GM12878 (cell line): ENCODE measurements around the gene MFAP4.

Experiments used
- BCLAF1 ChIP-seq: fragments of 450-650 bp; IDR thresholded peaks from 2 replicates; pipeline ENCODE4 v1.6.1; 2017; ENCODE audit warnings: antibody characterized with exemption, mild to moderate bottlenecking, moderate library complexity
- CTCF ChIP-seq, 3 experiments: IDR thresholded peaks in 2 of 3; conservative IDR thresholded peaks in 1 of 3; 2 replicates each; pipeline ENCODE4 v1.5.1; 2011; ENCODE audit warnings: low read depth in 3 of 3, low read length in 3 of 3, mild to moderate bottlenecking in 3 of 3, control low read depth in 2 of 3, moderate library complexity in 2 of 3, inconsistent platforms in 1 of 3, mixed read lengths in 1 of 3; ENCODE audit not compliant: control insufficient read depth in 2 of 3, insufficient read depth in 1 of 3; ENCODE audit errors: extremely low read depth in 1 of 3
- EP300 ChIP-seq, 2 experiments: fragments of 150-350 bp in 1 of 2; IDR thresholded peaks; 2 replicates each; pipeline ENCODE4 v1.6.1; 2011 to 2012; ENCODE audit warnings: low read depth in 2 of 2, low read length in 2 of 2, borderline replicate concordance in 1 of 2, improper control_type of control experiment in 1 of 2, inconsistent platforms in 1 of 2; ENCODE audit not compliant: control insufficient read depth in 1 of 2
- HCFC1 ChIP-seq: fragments of 150-350 bp; IDR thresholded peaks from 2 replicates; pipeline ENCODE4 v1.6.1; 2014; ENCODE audit warnings: low read length
- IRF4 ChIP-seq: IDR thresholded peaks from 2 replicates; pipeline ENCODE4 v1.6.1; 2011; ENCODE audit warnings: low read depth, low read length
- JUND ChIP-seq: IDR thresholded peaks from 2 replicates; pipeline ENCODE4 v1.6.1; 2012; ENCODE audit warnings: low read depth, mild to moderate bottlenecking, low read length, improper control_type of control experiment, moderate library complexity
- KAT2A ChIP-seq: conservative IDR thresholded peaks from 2 replicates; pipeline ENCODE4 v1.6.1; 2011; ENCODE audit warnings: low read depth, low read length; ENCODE audit not compliant: control insufficient read depth
- KDM1A ChIP-seq: fragments of 200-600 bp; sonication (generic); IDR thresholded peaks from 2 replicates; pipeline ENCODE4 v1.6.1; 2016; ENCODE audit warnings: borderline replicate concordance
- MXI1 ChIP-seq: fragments of 150-350 bp; IDR thresholded peaks from 2 replicates; pipeline ENCODE4 v1.6.1; 2011; ENCODE audit warnings: low read depth, mild to moderate bottlenecking, inconsistent platforms, low read length, improper control_type of control experiment
- NBN ChIP-seq: fragments of 450-650 bp; IDR thresholded peaks from 2 replicates; pipeline ENCODE4 v1.6.1; 2016
- POLR2A ChIP-seq: IDR thresholded peaks from 2 replicates; pipeline ENCODE4 v1.6.1; 2011; ENCODE audit warnings: low read depth, mild to moderate bottlenecking, low read length
- TCF12 ChIP-seq: IDR thresholded peaks from 2 replicates; pipeline ENCODE4 v1.6.1; 2011; ENCODE audit warnings: low read depth, mild to moderate bottlenecking, low read length
- USF2 ChIP-seq: IDR thresholded peaks from 2 replicates; pipeline ENCODE4 v1.6.1; 2011; ENCODE audit warnings: low read depth, low read length, improper control_type of control experiment, borderline replicate concordance
- ZNF622 ChIP-seq: fragments of 450-650 bp; IDR thresholded peaks from 2 replicates; pipeline ENCODE4 v1.6.1; 2017; ENCODE audit warnings: mild to moderate bottlenecking, inconsistent platforms

DNA sequence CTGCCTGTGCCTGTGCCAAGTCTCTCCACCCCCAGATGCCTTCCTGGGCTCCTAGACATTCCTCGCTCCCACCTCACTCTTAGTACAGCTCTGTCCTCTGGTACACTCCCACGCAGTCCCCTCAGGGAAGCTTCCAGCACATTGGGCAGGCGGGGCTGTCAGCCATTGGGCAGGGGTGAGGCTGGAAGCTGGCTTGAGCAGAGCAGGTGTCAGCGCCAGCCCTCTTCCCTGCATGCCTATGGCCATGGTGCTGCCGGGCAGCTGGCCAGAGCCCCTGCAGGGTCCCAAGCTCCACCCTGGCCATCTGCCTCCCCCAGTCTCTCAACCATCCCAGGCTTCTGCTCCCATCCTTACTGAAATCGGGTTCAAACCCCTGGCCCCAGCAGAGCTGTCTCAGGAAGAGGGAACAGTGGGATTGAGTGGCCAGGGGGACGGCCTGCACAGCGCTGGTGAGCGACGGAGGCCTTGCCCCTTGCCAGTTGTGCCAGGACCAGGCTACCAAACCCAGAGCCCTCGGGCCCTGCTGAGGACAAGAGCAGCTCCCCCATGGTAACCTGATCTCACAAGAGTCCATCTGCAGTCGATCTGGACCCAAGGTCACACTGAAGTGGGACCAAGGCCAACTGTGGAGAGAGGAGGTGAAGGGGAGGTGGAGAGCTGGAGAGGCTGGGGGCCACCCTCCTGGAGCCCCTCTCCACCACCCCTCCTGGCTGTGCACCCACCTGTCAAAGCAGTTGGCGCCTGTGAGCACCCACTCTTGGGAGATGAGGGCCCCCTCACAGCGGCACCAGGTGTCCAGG lies 22.1 kb downstream of the MFAP4 start:
- TF ChIP-seq USF2 (no peak), KDM1A (no peak), POLR2A (no peak), EP300 (IDR thresholded peaks at IDR 0.05; ENCODE audit: borderline replicate concordance in 1 of 2, control insufficient read depth in 1 of 2, low read depth in 2 of 2, low read length in 2 of 2) (no peak), CTCF (IDR thresholded peaks at IDR 0.05 in 2 of 3, conservative IDR thresholded peaks at IDR 0.05 in 1 of 3; ENCODE audit: control insufficient read depth in 2 of 3, extremely low read depth in 1 of 3, insufficient read depth in 1 of 3, low read depth in 3 of 3, low read length in 3 of 3) (no peak), MXI1 (no peak), JUND (no peak), HCFC1 (no peak), BCLAF1 (no peak), IRF4 (no peak), NBN (no peak), TCF12 (no peak), ZNF622 (no peak), KAT2A (no peak)
